Endothelial cell of umbilical vein (primary cell): ENCODE measurements around the gene CD93.

Experiments used
- CTCF ChIP-seq, 2 donors: IDR thresholded peaks; 1 replicate in 1 of 2; 2 replicates in 1 of 2; pipeline ENCODE4 v1.5.1; 2011; ENCODE audit warnings: low read length in 2 of 2, mild to moderate bottlenecking in 2 of 2, moderate library complexity in 2 of 2, control low read depth in 1 of 2, inconsistent platforms in 1 of 2, low read depth in 1 of 2; ENCODE audit not compliant: insufficient read depth in 1 of 2; ENCODE audit errors: extremely low read depth in 1 of 2
- JUN ChIP-seq: IDR thresholded peaks from 2 replicates; pipeline ENCODE4 v1.6.1; 2011; ENCODE audit warnings: borderline replicate concordance, low read depth; ENCODE audit not compliant: insufficient read length, insufficient read depth
- POLR2A ChIP-seq: IDR thresholded peaks from 2 replicates; pipeline ENCODE4 v1.6.1; 2012; ENCODE audit warnings: low read depth, mild to moderate bottlenecking, control low read depth, low read length

GRCh38 chr20:23131766-23132165 is 45.6 kb upstream of the CD93 start:
- TF ChIP-seq JUN: no peak
- no peak for TF ChIP-seq CTCF (IDR thresholded peaks at IDR 0.05; ENCODE audit: extremely low read depth in 1 of 2, insufficient read depth in 1 of 2, low read depth in 1 of 2, low read length in 2 of 2)
- TF ChIP-seq POLR2A: no peak
